ENCODE measurements around the gene CIAPIN1.

The CIAPIN1 gene

DNA sequence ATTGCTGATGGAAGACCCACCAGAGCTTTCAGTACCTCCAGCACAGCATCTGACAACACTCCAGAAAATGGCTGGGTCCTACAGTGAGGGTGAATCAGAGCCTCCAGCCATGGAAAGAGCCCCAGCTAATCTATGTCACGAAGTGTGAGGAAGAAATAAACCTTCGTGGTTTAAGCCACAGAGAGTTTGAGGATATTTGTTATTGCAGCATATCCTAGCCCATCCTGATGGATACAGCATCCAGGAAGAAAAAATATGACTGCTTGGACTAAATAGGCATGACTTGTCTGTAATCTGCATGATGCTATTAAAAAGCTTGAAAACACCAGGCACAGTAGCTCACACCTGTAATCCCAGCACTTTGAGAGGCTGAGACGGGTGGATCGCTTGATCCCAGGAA, 55.9 kb downstream of the CIAPIN1 start:
- Histone ChIP-seq H3K4me3 (ENCODE audit: low read depth in 1 of 2, low read length in 2 of 2) (no peak overlapping the region), H2AFZ (ENCODE audit: low read depth, low read length) (no peak overlapping the region), H3K36me3 (ENCODE audit: insufficient read depth, low read length) (no peaks in the 10 kb centered on the region), H3K27me3 (ENCODE audit: insufficient read depth, low read length, poor library complexity) (peaks cover 3% of the 10 kb centered on the region), H3K79me2 (ENCODE audit: insufficient read depth, low read length) (no peaks in the 10 kb centered on the region), H4K20me1 (ENCODE audit: insufficient read depth, low read length) (no peaks in the 10 kb centered on the region), H3K9ac (ENCODE audit: low read depth, low read length) (no peak overlapping the region), H3K4me1 (ENCODE audit: insufficient read depth, low read length) (no peaks in the 10 kb centered on the region), H3K27ac (ENCODE audit: low read length) (no peak overlapping the region), H3K9me3 (ENCODE audit: insufficient read depth, low read length, severe bottlenecking) (no peaks in the 10 kb centered on the region), H3K4me2 (ENCODE audit: insufficient read depth, low read length) (no peak overlapping the region)
- DNase-seq (no peak), ATAC-seq (ENCODE audit: insufficient read depth, low read depth) (no peak)
- TF ChIP-seq, protein P1, sequence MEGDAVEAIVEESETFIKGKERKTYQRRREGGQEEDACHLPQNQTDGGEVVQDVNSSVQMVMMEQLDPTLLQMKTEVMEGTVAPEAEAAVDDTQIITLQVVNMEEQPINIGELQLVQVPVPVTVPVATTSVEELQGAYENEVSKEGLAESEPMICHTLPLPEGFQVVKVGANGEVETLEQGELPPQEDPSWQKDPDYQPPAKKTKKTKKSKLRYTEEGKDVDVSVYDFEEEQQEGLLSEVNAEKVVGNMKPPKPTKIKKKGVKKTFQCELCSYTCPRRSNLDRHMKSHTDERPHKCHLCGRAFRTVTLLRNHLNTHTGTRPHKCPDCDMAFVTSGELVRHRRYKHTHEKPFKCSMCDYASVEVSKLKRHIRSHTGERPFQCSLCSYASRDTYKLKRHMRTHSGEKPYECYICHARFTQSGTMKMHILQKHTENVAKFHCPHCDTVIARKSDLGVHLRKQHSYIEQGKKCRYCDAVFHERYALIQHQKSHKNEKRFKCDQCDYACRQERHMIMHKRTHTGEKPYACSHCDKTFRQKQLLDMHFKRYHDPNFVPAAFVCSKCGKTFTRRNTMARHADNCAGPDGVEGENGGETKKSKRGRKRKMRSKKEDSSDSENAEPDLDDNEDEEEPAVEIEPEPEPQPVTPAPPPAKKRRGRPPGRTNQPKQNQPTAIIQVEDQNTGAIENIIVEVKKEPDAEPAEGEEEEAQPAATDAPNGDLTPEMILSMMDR (IDR thresholded peaks at IDR 0.05; ENCODE audit: borderline replicate concordance, extremely low read depth, low read length, poor library complexity, severe bottlenecking) = no peak
- TF ChIP-seq EZH2 (IDR thresholded peaks at IDR 0.05; ENCODE audit: borderline replicate concordance, low read depth, low read length, severe bottlenecking) = no peak

DNA sequence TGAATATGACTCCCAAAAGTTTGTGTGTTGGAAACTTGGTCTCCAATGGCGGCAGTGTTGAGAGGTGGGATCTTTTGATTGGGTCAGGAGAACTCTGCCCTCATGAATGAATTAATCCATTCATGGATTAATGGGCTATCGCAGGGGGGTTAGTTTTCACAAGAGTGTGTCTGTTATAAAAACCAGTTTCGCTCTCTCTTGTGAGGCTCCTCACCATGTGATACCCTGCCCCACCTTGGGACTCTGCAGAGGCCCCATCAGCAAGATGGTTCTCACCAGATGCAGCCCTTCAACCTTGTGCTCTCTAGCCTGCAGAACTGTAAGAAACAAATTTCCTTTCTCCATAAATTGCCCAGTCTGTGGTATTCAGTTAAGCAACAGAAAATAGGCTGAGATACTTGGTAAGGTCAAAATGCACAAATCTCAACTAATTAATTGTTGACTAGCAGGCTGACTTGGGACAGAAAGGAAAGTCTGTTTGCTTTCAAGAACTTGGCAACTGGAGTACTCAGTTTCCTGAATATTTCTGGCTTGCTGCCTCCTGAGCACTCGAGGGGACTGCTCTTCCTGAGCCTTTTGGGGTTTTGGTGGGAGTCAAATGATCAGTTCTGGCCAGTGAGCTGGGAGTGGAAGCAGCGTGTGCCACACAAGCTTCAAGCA, 56.4 kb downstream of the CIAPIN1 start:
- Histone ChIP-seq H3K4me2 (ENCODE audit: insufficient read depth, low read length) (no peak overlapping the region), H4K20me1 (ENCODE audit: insufficient read depth, low read length) (no peaks in the 10 kb centered on the region), H3K9ac (ENCODE audit: low read depth, low read length) (no peak overlapping the region), H3K9me3 (ENCODE audit: insufficient read depth, low read length, severe bottlenecking) (no peaks in the 10 kb centered on the region), H3K36me3 (ENCODE audit: insufficient read depth, low read length) (no peaks in the 10 kb centered on the region), H3K4me1 (ENCODE audit: insufficient read depth, low read length) (no peaks in the 10 kb centered on the region), H3K27ac (ENCODE audit: low read length) (no peak overlapping the region), H3K79me2 (ENCODE audit: insufficient read depth, low read length) (no peaks in the 10 kb centered on the region), H3K27me3 (ENCODE audit: insufficient read depth, low read length, poor library complexity) (peaks cover 3% of the 10 kb centered on the region), H2AFZ (ENCODE audit: low read depth, low read length) (0 out of 2 replicates have a peak overlapping the region, but pooled peaks have one; percentile 9), H3K4me3 (ENCODE audit: low read depth in 1 of 2, low read length in 2 of 2) (no peak overlapping the region)
- TF ChIP-seq EZH2 (IDR thresholded peaks at IDR 0.05; ENCODE audit: borderline replicate concordance, low read depth, low read length, severe bottlenecking) = no peak
- DNase-seq = no peak
- ATAC-seq (ENCODE audit: insufficient read depth, low read depth) = no peak

DNA sequence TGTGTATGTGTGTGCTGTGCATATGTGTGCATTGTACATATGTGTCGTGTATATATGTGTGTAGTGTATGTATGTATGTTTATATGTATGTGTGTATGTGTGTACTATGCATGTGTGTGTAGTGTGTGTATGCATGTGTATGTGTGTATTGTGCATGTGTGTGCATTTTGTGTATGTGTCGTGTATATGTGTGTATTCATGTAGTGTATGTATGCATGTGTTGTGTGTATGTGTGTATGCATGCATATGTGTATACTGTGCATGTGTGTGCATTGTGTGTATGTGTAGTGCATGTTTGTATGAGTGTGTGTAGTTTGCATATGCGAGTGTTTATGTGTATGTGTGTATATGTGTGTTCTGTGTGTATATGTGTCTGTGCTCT, 58.1 kb downstream of the CIAPIN1 start:
- no peaks in the 10 kb centered on the region for H4K20me1 ChIP-seq (ENCODE audit: insufficient read depth, low read length)
- no peak overlapping the region for H3K27ac ChIP-seq (ENCODE audit: low read length)
- H3K36me3 ChIP-seq (ENCODE audit: insufficient read depth, low read length) = no peaks in the 10 kb centered on the region
- H3K79me2 ChIP-seq (ENCODE audit: insufficient read depth, low read length) = no peaks in the 10 kb centered on the region
- H3K9me3 ChIP-seq (ENCODE audit: insufficient read depth, low read length, severe bottlenecking) = no peaks in the 10 kb centered on the region
- no peaks in the 10 kb centered on the region for H3K4me1 ChIP-seq (ENCODE audit: insufficient read depth, low read length)
- no peak for ATAC-seq (ENCODE audit: insufficient read depth, low read depth)
- peaks cover 3% of the 10 kb centered on the region for H3K27me3 ChIP-seq (ENCODE audit: insufficient read depth, low read length, poor library complexity)
- TF ChIP-seq EZH2 (IDR thresholded peaks at IDR 0.05; ENCODE audit: borderline replicate concordance, low read depth, low read length, severe bottlenecking) = no peak
- H3K4me3 ChIP-seq (ENCODE audit: low read depth in 1 of 2, low read length in 2 of 2) = no peak overlapping the region
- H2AFZ ChIP-seq (ENCODE audit: low read depth, low read length) = no peak overlapping the region
- no peak overlapping the region for H3K9ac ChIP-seq (ENCODE audit: low read depth, low read length)
- DNase-seq = no peak
- no peak overlapping the region for H3K4me2 ChIP-seq (ENCODE audit: insufficient read depth, low read length)

DNA sequence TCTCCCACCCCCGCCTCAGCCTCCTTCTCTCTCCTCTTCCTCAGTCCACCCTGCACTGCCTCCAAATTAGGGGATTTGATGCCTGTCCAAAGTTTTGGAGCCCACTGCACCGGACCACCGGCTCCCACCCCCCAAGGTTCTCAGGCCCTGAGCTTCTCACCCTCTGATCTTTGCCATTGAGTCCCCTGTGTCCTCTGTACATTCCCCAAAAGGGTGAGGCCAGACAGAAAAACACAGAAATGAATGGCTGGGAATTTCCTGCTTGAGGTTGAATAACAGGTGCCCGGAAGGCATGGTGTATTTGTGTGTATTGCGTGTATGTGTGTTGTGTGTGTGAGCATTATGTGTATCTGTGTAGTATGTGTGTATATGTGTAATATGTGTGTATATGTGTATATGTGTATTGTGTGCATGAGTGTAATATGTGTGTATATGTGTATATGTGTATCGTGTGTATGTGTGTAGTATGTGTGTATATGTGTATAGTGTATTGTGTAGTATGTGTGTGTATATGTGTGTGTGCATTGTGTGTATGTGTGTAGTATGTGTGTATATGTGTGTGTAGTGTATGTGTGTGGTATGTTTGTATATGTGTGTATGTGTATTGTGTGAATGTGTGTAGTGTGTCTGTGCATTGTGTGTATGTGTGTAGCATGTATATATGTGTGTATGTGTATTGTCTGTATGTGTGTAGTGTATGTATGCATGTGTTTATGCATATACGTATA, 58.7 kb downstream of the CIAPIN1 start:
- Histone ChIP-seq H3K27me3 (ENCODE audit: insufficient read depth, low read length, poor library complexity) (peaks cover 3% of the 10 kb centered on the region), H2AFZ (ENCODE audit: low read depth, low read length) (no peak overlapping the region), H3K4me1 (ENCODE audit: insufficient read depth, low read length) (no peaks in the 10 kb centered on the region), H3K4me3 (ENCODE audit: low read depth in 1 of 2, low read length in 2 of 2) (no peak overlapping the region), H4K20me1 (ENCODE audit: insufficient read depth, low read length) (no peaks in the 10 kb centered on the region), H3K9ac (ENCODE audit: low read depth, low read length) (no peak overlapping the region), H3K36me3 (ENCODE audit: insufficient read depth, low read length) (no peaks in the 10 kb centered on the region), H3K27ac (ENCODE audit: low read length) (no peak overlapping the region), H3K4me2 (ENCODE audit: insufficient read depth, low read length) (no peak overlapping the region), H3K79me2 (ENCODE audit: insufficient read depth, low read length) (no peaks in the 10 kb centered on the region), H3K9me3 (ENCODE audit: insufficient read depth, low read length, severe bottlenecking) (no peaks in the 10 kb centered on the region)
- TF ChIP-seq, protein P1 (IDR thresholded peaks at IDR 0.05; ENCODE audit: borderline replicate concordance, extremely low read depth, low read length, poor library complexity, severe bottlenecking) = no peak
- TF ChIP-seq EZH2 (IDR thresholded peaks at IDR 0.05; ENCODE audit: borderline replicate concordance, low read depth, low read length, severe bottlenecking) = no peak
- DNase-seq (no peak), ATAC-seq (ENCODE audit: insufficient read depth, low read depth) (no peak)
